Measurements from ENCODE around the gene PKN2.

The PKN2 gene

DNA sequence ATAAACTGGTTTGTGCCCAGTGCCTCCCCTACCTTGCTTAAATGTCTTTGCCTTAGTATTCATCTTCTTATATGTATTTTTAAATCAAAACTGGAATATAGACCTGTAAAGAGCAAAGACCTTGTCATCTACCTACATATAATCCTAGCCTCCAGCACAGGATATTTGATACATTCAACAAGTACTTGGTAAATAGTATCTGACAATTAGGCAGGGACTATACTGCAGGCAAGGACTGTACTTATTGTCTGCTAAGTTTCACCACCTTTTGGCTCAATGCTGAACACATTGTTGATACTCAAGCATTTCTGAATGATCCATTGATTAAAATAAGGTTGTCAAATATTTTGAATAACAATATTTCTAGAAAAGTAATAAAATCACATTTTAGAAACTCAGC lies 96.4 kb downstream of the PKN2 start:
- Histone ChIP-seq H3K4me2 (ENCODE audit: low read depth, low read length) (no peak overlapping the region), H4K20me1 (ENCODE audit: insufficient read depth, low read length) (no peaks in the 10 kb centered on the region), H3K4me1 (ENCODE audit: low read length) (0 out of 2 replicates have a peak, but pooled peaks cover 5% of the 10 kb centered on the region), H3K9me3 (replicated peaks; ENCODE audit: insufficient read depth, low read length) (no peaks in the 10 kb centered on the region), H3K9ac (ENCODE audit: low read length) (no peak overlapping the region), H2AFZ (ENCODE audit: low read length) (no peak overlapping the region), H3K27me3 (replicated peaks; ENCODE audit: insufficient read depth, low read length) (no peaks in the 10 kb centered on the region), H3K9me2 (replicated peaks; ENCODE audit: insufficient read depth, low read length) (no peaks in the 10 kb centered on the region), H3F3A (ENCODE audit: insufficient read depth, low read length) (no peaks in the 10 kb centered on the region), H3K79me2 (ENCODE audit: low read length) (no peaks in the 10 kb centered on the region), H3K36me3 (replicated peaks; ENCODE audit: insufficient read depth, low read length) (no peaks in the 10 kb centered on the region; the same call in 1 of the 2 replicates), H3K27ac (ENCODE audit: low read length) (no peak overlapping the region), H3K4me3 (ENCODE audit: low read length) (no peak overlapping the region)
- DNase-seq, result no peak
- TF ChIP-seq, protein P1, sequence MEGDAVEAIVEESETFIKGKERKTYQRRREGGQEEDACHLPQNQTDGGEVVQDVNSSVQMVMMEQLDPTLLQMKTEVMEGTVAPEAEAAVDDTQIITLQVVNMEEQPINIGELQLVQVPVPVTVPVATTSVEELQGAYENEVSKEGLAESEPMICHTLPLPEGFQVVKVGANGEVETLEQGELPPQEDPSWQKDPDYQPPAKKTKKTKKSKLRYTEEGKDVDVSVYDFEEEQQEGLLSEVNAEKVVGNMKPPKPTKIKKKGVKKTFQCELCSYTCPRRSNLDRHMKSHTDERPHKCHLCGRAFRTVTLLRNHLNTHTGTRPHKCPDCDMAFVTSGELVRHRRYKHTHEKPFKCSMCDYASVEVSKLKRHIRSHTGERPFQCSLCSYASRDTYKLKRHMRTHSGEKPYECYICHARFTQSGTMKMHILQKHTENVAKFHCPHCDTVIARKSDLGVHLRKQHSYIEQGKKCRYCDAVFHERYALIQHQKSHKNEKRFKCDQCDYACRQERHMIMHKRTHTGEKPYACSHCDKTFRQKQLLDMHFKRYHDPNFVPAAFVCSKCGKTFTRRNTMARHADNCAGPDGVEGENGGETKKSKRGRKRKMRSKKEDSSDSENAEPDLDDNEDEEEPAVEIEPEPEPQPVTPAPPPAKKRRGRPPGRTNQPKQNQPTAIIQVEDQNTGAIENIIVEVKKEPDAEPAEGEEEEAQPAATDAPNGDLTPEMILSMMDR (IDR thresholded peaks at IDR 0.05; ENCODE audit: low read length), result no peak
- TF ChIP-seq EZH2 (optimal IDR thresholded peaks at IDR 0.05; ENCODE audit: low read depth, low read length) (no peak), EZH2phosphoT487 (IDR thresholded peaks at IDR 0.05; ENCODE audit: low read length) (no peak)

DNA sequence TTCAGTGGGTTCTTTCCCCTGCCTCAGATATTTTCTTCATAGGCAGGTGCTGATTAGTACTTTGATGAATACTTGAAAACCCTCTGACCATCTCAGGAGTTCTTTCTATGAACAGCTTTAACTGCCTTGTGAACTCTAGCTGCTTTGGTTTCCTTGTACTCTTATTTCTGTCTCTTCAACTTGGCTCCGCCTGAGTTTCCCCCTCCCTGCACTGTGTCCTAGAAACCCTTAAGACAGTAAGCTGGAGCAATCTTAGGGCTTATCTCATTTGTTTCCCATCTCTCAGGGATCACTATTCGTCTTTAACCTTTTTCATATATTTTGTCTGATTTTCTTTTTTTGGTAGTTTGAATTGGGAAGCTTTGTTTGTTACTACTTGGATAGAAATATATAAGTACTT lies 99.1 kb downstream of the PKN2 start:
- no peak overlapping the region for H2AFZ ChIP-seq (ENCODE audit: low read length)
- H3K79me2 ChIP-seq (ENCODE audit: low read length), result no peaks in the 10 kb centered on the region
- TF ChIP-seq EZH2phosphoT487 (IDR thresholded peaks at IDR 0.05; ENCODE audit: low read length), result no peak
- TF ChIP-seq, protein P1 (IDR thresholded peaks at IDR 0.05; ENCODE audit: low read length), result no peak
- no peak for TF ChIP-seq EZH2 (optimal IDR thresholded peaks at IDR 0.05; ENCODE audit: low read depth, low read length)
- no peak overlapping the region for H3K9ac ChIP-seq (ENCODE audit: low read length)
- no peaks in the 10 kb centered on the region for H3K27me3 ChIP-seq (replicated peaks; ENCODE audit: insufficient read depth, low read length)
- no peaks in the 10 kb centered on the region for H3F3A ChIP-seq (ENCODE audit: insufficient read depth, low read length)
- H3K9me3 ChIP-seq (replicated peaks; ENCODE audit: insufficient read depth, low read length), result no peaks in the 10 kb centered on the region
- H3K27ac ChIP-seq (ENCODE audit: low read length), result no peak overlapping the region
- no peaks in the 10 kb centered on the region for H4K20me1 ChIP-seq (ENCODE audit: insufficient read depth, low read length)
- H3K4me1 ChIP-seq (ENCODE audit: low read length), result 0 out of 2 replicates have a peak, but pooled peaks cover 5% of the 10 kb centered on the region
- no peaks in the 10 kb centered on the region; the same call in 1 of the 2 replicates for H3K36me3 ChIP-seq (replicated peaks; ENCODE audit: insufficient read depth, low read length)
- DNase-seq, result no peak
- H3K4me2 ChIP-seq (ENCODE audit: low read depth, low read length), result no peak overlapping the region
- H3K9me2 ChIP-seq (replicated peaks; ENCODE audit: insufficient read depth, low read length), result no peaks in the 10 kb centered on the region
- H3K4me3 ChIP-seq (ENCODE audit: low read length), result no peak overlapping the region

DNA sequence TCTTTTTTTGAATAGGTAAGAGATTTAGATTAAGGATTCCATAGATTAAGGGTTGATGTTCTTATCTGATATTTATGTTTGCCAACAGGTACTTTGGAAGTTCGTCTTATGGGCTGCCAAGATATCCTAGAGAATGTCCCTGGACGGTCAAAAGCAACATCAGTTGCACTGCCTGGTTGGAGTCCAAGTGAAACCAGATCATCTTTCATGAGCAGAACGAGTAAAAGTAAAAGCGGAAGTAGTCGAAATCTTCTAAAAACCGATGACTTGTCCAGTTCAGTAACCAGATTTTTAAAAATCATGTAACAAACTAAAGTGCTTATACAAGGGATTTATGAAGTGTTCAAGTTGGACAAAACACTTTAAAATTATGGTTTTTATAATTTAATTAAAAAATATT lies 100.5 kb downstream of the PKN2 start:
- H2AFZ ChIP-seq (ENCODE audit: low read length), result no peak overlapping the region
- H3K27me3 ChIP-seq (replicated peaks; ENCODE audit: insufficient read depth, low read length), result no peaks in the 10 kb centered on the region
- H3K27ac ChIP-seq (ENCODE audit: low read length), result no peak overlapping the region
- H3K9me2 ChIP-seq (replicated peaks; ENCODE audit: insufficient read depth, low read length), result no peaks in the 10 kb centered on the region
- 0 out of 2 replicates have a peak, but pooled peaks cover 2% of the 10 kb centered on the region for H3K4me1 ChIP-seq (ENCODE audit: low read length)
- H3K9me3 ChIP-seq (replicated peaks; ENCODE audit: insufficient read depth, low read length), result no peaks in the 10 kb centered on the region
- no peak overlapping the region for H3K4me2 ChIP-seq (ENCODE audit: low read depth, low read length)
- H3F3A ChIP-seq (ENCODE audit: insufficient read depth, low read length), result no peaks in the 10 kb centered on the region
- no peaks in the 10 kb centered on the region for H3K79me2 ChIP-seq (ENCODE audit: low read length)
- H3K36me3 ChIP-seq (replicated peaks; ENCODE audit: insufficient read depth, low read length), result no peaks in the 10 kb centered on the region; the same call in 1 of the 2 replicates
- DNase-seq, result no peak
- TF ChIP-seq, protein P1 (IDR thresholded peaks at IDR 0.05; ENCODE audit: low read length), result no peak
- TF ChIP-seq EZH2 (optimal IDR thresholded peaks at IDR 0.05; ENCODE audit: low read depth, low read length), result no peak
- TF ChIP-seq EZH2phosphoT487 (IDR thresholded peaks at IDR 0.05; ENCODE audit: low read length), result no peak
- H3K4me3 ChIP-seq (ENCODE audit: low read length), result no peak overlapping the region
- H4K20me1 ChIP-seq (ENCODE audit: insufficient read depth, low read length), result no peaks in the 10 kb centered on the region
- no peak overlapping the region for H3K9ac ChIP-seq (ENCODE audit: low read length)
